Activated T-helper 1 cell treated with Interleukin-2 at 50 U/mL for 16 hours (primary cell): ENCODE data around the gene E2F3.
A peak's percentile ranks its signal among the peaks of the same experiment; 100 is the strongest.

ENCODE experiments used
- DNase-seq: peaks from one replicate; pipeline ENCODE4 v3.0.0-alpha.2; 2020; ENCODE audit warnings: low read depth

The E2F3 gene

DNA sequence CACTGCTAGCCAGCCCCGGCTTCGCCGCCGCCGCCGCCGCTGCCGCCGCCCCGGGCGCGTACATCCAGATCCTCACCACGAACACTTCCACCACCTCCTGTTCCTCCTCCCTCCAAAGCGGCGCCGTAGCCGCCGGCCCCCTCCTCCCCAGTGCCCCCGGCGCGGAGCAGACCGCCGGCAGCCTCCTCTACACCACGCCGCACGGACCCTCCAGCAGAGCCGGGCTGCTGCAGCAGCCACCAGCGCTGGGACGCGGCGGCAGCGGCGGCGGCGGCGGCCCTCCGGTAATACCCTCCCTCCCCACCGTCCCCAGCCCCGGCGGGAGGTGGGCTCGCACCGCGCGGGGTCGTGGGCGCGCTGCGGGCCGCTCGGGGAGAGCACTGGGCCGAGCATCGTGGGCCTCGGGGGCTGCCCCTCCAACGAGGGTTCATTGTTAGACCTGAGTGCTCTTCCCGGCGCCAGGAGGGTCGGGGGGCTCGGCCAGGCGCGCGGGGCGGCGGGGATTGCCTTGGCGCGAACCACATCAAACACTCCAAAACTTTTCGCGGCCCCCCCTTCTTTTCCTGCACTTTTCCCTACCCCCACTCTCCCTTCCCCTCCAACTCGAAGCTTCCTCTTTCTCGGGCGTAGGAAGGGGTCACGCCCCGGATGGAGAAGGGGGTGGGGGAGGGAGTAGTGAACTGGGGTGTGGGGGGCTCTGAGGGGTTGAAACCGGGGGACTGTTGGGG, 827 bp downstream of the E2F3 start:
- peak; percentile 21 for DNase-seq

DNA sequence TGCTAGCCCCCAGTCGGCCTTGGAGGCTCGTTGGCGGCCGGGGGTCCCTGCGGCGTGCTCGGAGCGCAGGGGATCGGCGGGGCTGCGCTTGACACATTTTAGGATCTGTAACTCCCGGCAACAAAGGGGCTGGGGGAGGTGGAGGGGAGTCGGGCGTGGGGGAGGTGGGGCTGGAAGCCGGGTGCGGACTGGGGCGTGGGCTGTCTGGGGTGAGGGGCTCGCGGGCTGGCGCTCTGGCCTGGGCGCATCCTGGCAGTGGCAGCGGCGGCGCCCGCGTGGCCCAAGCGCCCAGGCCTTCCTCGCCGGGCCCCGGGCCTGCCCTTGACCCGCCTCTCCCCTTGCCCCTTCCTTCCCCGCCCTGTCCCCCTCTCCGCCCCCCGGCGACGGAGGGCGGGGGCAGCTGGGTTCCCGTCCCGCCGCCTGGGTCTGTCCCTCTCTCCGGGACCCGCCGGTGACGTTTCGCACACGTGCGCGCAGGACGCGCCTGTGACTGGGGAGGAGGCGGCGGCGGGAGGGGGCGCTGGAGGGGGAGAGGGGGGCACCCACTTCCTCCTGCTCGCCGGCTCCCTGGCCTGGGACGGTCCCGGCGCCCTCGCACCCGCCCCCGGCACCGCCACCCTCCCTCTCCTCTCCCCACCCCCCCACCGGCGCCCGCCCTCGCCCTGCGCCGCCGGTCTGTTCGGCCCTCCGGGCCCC, 1.5 kb downstream of the E2F3 start:
- peak; percentile 79 for DNase-seq

DNA sequence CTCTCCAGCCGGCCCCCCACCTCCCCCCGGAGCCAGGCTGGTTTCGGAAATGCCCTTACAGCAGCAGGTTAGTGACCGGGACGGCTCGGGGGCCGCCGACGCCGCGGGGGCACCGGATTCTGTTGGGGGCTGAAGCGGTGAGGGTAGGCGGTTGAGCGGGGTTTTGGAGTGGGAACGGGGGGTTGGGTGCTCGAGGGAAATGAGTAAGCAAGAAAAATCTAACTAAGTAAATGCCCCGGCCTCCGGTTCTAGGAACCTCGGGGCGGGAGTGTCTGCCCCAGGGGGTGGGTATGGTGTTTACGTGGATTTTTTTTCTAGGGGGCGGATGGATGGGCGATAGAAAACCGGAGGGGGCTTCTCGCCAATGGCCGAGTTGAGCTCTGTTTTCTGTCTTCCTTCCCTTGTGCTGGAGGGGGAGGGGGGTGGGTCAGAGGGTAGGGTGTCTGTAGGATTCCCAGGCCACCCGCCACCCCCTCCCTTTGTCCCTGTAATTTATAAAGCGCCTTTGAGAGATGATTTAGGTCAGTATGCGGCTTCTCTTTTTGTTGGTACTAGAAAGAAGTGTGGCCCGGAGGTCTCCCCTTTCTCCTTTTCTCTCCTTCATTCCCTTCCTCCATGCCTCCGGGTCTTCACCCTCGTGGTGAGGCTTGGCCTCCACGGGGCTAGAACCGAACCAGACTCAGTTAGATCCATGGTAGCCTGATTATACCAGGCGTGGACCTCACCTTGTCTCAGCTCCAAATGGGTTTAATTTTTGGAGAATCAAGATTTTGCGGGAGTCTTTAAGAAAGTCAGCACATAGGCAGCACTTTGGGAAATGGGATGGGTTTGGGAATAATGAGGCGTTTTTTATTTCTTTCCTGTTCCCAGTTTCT, 2.3 kb downstream of the E2F3 start:
- peak; percentile 55 for DNase-seq

DNA sequence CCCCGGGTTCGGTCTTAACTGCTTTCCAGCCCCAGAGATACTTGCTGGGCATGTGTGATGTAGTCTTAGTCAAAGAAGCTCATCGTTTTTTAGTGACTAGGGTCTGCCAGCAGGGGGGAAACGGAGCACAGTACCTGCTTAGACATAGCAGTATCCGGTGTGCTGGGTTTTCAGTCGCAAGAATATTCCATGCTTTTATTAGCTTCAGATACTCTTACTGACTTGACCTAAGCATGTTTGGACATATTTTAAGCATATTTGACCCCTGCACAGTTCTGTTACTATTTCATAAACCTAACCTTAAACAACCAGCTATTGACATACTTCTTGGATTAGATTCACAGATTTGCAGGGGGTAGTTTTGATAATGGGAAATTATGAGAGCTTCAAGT, 3.0 kb downstream of the E2F3 start:
- peak; percentile 45 for DNase-seq

DNA sequence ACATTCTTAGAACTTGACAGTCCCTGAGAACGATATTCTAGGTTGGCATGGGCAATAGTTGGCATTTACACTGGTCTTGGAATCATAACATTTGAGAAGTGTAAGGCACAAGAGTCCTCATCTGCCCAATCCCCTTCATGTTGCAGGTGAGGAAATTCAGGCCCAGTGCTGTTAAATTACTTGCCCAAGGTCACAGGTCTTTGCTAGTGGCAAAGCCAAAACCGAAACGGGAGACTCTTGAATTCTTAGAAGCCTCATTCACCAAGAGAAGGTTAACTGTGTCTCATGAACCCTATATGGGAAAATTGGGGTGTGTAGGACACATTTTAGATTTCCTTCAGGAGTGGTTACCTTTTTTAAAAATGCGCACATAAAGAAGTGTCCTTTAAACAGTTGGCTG, 7.2 kb downstream of the E2F3 start:
- DNase-seq = no peak

DNA sequence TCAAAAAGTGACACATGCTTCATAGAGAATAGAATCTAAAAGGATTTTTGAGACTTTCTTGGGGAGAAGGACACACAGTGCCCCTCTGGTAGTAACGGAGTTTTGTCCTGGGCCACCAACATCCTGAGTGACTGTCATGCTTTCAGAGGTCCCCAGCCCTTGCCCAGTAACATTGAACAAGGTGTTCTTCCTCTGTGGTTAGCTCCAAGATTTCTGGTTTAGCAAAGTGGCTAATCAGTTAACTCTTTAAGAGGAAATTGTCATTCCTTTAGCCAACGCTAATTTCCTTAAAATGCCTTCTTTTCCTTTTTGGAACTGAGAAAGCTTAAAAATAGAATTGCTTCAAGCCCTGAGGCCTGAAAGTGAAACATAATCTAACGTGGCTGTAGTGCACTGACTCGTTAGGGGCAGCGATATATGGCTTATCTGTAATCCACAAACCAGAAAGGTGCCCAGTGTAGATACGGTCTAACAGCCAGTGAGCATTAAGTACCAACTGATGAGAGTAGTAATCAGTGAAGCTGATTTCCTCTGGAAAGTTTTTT, 7.8 kb downstream of the E2F3 start:
- no peak for DNase-seq

DNA sequence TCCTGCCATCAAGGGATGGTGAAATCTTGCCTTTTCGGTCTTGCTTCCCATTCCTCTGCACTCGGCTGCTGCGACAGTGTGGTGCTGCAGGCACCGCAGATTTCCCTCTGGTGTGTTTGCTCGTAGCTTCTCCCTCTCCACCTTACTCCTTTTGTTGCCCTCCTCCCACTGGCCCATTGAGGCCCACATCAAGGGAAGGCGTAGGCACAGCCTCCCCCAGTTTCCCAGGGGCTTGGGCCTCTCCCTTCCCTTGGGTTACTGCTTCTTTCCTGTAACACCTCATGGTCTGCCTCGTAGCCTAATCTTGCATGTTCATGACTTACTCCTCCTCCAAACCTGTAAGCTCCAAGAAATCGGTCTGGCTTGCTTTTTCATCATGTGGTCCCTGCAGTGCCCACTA, 9.9 kb downstream of the E2F3 start:
- DNase-seq = no peak

DNA sequence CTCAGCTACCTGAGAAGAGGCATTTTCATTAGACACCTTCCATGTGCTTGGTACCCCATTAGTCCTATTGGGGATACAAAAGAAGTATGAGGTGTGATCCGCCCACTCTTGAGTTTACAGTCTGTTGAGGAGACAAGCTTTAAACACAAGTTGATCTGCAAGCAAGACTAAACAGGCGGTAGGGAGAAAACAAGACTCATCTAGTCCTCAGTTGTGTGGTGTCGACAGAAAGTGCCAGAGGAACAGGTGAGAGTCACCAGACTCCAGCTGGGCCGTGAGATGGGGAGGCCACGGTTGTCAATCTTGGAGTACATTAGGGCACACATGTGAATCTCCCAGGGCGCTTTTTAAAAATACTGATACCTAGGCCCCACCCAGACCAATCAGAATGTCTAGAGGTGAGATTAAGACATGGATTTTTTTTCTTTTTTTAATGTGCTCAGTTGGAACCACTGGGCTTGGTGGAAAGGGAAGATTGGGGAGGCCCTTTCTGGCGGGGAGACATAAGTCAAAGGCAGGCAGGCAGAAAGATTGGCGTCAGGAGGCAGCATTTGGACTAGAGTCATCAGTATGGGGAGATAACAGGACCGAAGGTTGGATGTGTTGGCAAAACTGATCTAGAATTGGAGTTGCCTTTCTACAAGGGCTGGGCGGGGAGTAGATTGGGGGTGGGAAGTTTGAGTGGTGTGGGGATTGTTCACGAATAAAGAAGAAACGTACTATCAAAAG, 10.4 kb downstream of the E2F3 start:
- no peak for DNase-seq

DNA sequence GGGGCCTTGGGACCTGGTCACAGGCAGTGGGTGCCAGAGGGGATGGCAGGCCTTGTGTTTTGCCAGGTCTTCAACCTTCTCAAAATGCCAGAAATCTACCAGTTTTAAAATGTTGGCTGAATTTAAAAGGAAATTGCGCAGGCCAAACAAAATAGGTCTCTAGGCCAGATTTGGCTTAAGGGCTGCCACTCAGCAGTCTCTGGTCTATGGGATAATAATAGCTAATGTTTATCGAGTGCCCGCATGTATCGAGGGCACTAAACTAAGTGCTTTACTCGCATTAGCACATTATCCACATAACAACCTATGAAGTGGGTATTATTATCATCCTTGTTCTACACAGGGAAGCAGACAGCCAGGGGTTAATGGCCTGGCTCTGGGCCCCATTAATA, 11.0 kb downstream of the E2F3 start:
- DNase-seq = no peak

DNA sequence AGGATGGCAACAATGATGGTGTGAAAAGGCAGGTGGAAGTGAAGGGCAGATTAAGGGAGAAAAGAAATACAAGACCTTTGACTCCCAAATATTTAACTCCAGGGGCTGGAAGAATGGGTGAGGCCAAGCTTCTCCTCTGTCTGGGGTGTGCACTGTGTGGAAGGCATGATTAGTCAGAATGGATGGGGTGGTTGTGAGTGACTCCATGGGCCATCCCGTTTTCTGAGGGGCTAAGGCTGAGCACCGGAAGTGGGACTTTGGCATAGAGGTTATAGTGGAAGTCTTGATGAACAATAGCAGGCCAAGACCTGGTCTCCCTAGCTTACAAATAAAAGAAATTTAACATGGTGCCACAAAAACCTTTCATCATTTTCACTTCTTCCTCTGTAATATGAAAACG, 12.1 kb downstream of the E2F3 start:
- DNase-seq = no peak

DNA sequence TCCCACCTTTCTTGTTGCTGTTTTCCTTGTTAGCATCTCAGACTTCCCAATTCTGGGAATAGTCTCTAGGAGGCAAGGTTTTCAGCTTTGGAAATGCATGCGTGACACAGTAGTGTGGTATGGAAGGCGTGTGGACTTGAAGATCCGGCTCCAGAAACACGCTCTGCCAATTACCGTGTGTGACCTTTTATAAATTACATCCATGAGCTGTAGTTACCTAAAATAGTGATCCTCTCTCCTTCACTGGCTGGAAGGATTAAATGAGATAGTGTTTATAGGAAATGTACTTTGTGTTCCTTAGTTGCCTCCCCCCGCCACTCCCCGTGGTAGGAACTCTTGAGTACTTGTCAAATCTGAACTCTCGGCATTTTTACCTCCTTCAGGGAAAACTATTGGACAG, 13.0 kb downstream of the E2F3 start:
- no peak for DNase-seq

DNA sequence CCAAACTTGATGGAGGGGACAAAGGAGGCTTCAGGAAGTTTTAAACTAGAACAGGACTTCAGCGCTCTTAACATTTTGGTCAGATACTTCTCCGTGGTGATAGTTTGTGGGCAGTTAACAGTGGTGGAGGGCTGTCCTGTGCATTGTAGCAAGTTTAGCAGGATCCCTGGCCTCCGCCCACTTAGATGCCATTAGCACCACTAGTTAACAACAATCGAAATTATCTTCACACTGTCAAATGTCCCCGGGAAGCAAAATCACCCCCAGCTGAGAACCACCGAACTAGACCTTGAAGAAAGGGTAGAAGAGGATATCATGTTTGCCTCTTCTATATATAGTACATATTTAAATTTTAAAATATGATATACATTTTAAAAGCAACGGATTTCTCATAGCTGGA, 13.6 kb downstream of the E2F3 start:
- no peak for DNase-seq

DNA sequence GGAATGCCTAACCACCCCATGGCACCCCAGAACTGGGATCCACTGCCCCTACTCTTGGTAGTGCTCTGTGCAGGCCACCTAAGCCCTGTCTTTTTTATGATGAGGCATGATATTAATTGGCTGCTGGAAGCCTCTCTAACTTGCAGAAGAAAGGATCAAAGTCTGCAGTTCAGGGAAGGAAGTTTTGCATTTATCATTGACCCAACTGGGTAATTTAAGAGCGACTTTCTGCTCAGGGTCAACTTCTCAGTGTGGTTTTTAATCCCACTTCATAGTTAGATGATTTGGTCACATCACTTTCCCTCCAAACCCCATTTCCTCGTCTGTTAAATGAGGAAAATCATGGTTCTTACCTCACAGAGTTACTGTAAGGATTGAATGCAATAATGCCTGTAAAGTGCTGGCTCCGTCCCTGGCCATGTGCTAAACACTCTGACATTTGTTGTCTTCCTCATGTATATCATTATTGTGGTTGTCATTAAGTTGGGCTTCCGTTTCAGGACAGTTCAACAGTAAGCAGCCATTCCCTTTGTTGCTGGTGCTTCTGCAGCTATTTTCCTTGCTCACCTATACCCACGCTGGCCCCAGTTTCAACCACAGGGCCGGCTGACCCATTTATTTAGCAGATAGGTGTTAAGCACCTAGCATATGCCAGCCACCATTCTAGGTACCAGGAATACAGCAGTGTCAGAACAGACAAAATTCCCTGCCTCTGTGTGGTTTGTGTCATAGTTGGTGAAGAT, 14.2 kb downstream of the E2F3 start:
- no peak for DNase-seq

DNA sequence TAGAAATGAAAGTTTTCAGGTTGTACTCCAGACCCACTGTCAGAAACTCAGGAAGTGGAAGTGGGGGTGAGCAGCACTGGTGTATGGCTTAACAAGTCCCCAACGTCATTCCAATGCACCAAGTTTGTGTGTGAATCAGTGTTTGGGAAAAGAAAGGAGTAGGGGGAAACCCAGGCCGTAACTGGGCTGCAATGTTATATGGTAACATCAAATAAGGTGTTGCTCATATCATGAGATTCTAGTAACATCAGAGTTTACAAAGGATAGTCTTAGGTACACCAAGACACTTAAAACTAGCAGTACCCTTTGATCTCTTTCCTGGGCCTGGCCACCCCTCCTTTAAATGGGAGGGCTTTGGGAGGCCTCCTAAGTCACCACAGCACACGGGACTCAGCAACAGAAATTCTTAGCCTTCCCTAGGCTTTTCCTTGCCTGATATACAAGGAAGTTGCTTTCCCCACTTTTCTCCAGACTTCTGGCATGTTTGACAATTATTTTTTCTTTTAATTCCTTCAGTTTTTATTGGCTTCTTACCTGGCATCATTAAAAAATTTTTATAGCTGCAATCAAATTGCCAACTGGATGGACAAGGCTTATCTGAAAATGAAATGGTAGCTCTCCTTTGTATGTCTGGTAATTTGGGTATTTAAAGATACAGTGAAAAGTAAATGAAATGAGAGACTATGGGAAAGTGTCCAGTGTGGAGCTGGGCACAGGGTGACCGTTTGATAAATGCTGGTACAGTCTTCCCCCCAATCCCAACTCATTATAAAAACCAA, 15.1 kb downstream of the E2F3 start:
- DNase-seq = no peak

DNA sequence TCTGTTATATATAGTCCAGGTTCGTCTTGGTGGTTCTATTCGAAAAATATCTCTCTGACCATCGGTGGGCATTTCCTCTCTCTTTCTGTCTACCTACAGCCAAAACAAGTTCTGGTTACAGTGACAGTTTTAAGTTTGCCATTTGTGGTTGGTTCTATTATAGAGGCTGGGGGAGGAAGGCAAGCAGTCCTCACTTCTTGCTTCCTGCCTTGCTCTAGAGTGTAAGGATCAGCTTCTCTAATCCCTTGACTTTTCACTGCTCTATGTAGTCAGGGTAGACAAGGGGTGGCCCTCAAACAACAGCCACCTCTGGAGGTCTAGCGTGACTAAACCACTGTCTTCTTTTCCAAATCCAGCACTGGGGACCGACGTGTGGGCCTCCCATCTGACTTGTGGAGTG, 16.1 kb downstream of the E2F3 start:
- no peak for DNase-seq

DNA sequence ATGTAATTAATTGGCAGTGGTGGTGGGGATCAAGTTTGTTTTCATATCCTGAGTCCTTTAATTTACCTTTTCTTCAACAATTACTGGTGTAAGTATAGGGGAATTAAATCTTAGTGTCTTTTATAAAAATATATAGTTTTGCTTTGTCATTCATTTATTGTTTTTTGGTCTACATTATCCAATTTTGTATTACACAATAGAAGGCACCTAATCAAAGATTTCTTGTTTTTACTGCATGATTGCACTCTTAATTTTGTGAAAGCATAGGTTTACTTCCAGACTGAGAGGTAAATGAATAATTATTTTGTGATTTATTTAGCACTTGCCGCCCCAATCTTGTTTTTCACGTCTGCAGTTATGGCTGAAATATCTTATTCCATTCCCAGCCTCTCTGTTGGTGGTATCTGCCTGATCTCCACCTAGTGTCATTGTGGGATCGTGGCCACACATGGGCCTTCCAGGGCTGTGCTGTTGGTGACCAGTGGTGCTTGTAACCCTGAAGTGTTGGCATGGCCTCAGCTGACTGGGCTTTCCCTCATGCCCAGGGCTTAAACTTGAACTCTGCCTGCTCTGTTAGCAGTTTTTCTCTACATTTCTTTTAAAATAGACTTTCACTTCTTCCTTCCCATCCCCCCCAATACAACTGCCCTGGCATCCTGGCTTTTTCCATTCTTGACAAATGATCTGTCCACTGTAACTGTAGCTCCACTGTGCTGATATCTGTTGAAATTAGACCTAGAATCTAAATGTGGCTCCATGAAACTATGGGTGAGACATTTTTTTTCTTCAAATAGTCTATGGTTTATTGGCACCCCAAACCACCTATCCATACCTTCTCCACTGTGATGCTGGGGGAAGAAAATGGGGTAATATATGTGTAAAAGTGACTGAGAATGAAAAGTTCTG, 24.8 kb downstream of the E2F3 start:
- no peak for DNase-seq

DNA sequence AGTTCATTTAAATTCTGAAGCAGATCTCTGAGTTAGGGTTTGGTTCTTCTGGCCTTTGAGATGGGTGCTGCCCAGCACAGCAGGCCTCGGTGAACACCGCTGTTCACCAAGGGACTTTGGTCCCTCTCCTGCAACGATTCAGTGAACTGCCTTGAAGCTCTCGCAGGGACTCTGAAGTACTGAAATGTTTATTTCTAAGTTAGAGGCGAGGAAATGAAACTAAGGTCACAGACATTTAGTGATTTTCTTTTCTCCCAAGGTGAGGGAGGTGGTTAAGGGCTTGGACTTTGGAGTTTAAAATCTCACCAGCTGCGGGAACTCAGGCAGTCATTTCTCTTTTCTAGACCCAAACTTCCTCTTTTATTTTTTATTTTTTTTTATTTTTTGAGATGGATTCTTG, 26.2 kb downstream of the E2F3 start:
- no peak for DNase-seq

DNA sequence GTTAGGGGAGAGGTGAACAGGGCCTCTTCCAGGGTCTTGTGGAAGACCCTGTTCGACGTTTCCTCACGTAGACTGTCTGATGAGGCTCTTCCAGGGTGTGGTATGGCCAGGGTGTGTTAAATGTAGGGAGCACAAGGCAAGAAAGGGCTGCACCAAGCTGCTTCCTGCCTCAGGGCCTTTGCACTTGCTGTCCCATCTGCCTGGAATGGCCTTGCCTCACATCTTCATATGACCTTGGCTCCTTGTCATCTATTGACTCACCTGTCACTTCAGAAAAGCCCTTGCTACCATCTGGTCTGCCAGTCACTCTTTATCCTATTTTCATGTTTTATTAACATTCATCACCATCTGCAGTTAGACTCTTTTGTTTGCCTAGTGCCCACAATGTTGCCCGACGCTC, 31.0 kb downstream of the E2F3 start:
- no peak for DNase-seq

DNA sequence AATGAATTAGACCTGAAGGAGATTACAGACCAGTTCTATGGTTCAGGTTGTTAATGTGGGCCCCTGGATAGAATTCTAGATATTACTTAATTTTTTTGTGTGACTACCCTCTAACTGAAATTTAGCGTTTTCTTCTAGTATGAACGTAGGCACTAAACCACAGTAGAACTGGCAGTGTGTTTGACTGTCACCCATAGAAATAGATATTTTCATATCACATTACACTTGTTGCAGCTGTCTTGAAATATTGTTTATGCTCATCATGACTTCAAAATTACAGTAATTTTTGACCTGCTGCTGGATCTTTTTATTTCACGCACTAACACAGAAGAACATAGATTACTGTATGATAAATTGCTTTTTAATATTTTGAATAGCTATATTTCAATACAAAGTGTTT, 31.6 kb downstream of the E2F3 start:
- no peak for DNase-seq
